Osteoblast (primary cell): ENCODE data around the gene LSM4. TPM values are rescaled to one million over a fixed set of nuclear protein-coding genes. Genes with fewer than 3 reads are reported as not detected.

ENCODE experiments used
- DNase-seq: peaks from one replicate; pipeline ENCODE4 v3.0.0; 2011; ENCODE audit warnings: low spot score, mixed read lengths; ENCODE audit not compliant: insufficient read length; ENCODE audit errors: missing footprints
- H2AFZ ChIP-seq: 2 replicates; pipeline ENCODE4 v1.6.0; 2011; ENCODE audit warnings: mild to moderate bottlenecking, low read length
- H3K27ac ChIP-seq: 2 replicates; pipeline ENCODE4 v1.5.1; 2011; ENCODE audit warnings: mild to moderate bottlenecking, low read depth, low read length, moderate library complexity
- H3K27me3 ChIP-seq: 2 replicates; pipeline ENCODE4 v1.6.0; 2012; ENCODE audit warnings: mild to moderate bottlenecking, control low read depth, inconsistent platforms, low read length, moderate library complexity; ENCODE audit not compliant: insufficient read depth
- H3K36me3 ChIP-seq: 2 replicates; pipeline ENCODE4 v1.5.1; 2011; ENCODE audit warnings: mild to moderate bottlenecking, low read length, control low read depth, moderate library complexity; ENCODE audit not compliant: insufficient read depth
- H3K4me1 ChIP-seq: 2 replicates; pipeline ENCODE4 v1.5.1; 2011; ENCODE audit warnings: mild to moderate bottlenecking, low read length, control low read depth, moderate library complexity; ENCODE audit not compliant: insufficient read depth
- H3K4me2 ChIP-seq: 2 replicates; pipeline ENCODE4 v1.6.0; 2011; ENCODE audit warnings: mild to moderate bottlenecking, low read length; ENCODE audit not compliant: insufficient read depth
- H3K4me3 ChIP-seq: fragments of 200-600 bp; sonication (generic); 3 replicates; pipeline ENCODE4 v1.5.1; 2012; ENCODE audit warnings: mild to moderate bottlenecking, low read length, inconsistent platforms; ENCODE audit not compliant: insufficient read depth
- H3K79me2 ChIP-seq: 2 replicates; pipeline ENCODE4 v1.6.0; 2012; ENCODE audit warnings: mild to moderate bottlenecking, low read length, control low read depth, inconsistent platforms; ENCODE audit not compliant: insufficient read depth
- H3K9me3 ChIP-seq: 2 replicates; pipeline ENCODE4 v1.5.1; 2011; ENCODE audit warnings: low read depth, low read length, control low read depth
- H4K20me1 ChIP-seq: 2 replicates; pipeline ENCODE4 v1.6.0; 2012; ENCODE audit warnings: mild to moderate bottlenecking, low read length, control low read depth; ENCODE audit not compliant: insufficient read depth
- CTCF ChIP-seq: IDR thresholded peaks from 2 replicates; pipeline ENCODE4 v1.5.1; 2011; ENCODE audit warnings: mild to moderate bottlenecking, low read depth, low read length, moderate library complexity; ENCODE audit errors: extremely low read depth
- total RNA-seq: library from RNA; depleted of rRNA; stranded (reverse); fragments of >200 nt; gene quantifications from 2 replicates; pipeline ENCODE4 v1.2.3, GENCODE V29; 2012

The LSM4 gene
- total RNA-seq, 1 donor = 74.6 TPM

- H3K4me1 ChIP-seq = peaks cover 17% of the 10 kb centered on the region
- DNase-seq = peak; percentile 17
- no peak for TF ChIP-seq CTCF
Observed at GRCh38 chr19:18309525-18310064, 13.3 kb downstream of the LSM4 start.

DNA sequence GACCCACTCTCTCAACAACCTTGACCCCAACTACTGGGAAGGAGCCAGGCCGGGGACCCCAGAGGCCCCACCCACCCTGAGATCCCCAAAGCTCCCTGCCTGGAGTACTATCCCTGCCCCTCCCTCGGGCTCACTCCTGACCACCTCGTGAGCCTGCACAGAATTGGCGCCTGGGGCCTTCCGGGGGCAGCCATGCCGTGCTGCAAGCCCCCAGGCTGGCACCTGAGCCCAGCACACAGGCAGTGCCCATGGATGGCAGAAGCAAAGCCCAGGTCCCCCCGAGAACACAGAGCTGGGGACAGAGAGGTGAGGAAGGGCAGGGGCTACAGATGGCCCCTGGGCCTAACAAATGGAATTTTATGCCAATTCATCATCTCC is 13.9 kb downstream of the LSM4 start:
- TF ChIP-seq CTCF = no peak
- Histone ChIP-seq H3K27me3 (no peaks in the 10 kb centered on the region), H3K36me3 (peaks cover 18% of the 10 kb centered on the region), H3K4me1 (peaks cover 23% of the 10 kb centered on the region), H3K4me3 (no peak overlapping the region), H3K27ac (no peak overlapping the region), H3K79me2 (peaks cover 7% of the 10 kb centered on the region), H2AFZ (no peak overlapping the region), H4K20me1 (no peaks in the 10 kb centered on the region), H3K9me3 (no peaks in the 10 kb centered on the region), H3K4me2 (no peak overlapping the region)
- DNase-seq = peak; percentile 47

More at GRCh38 chr19:18309525-18310064, 13.3 kb downstream of the LSM4 start:
- Histone ChIP-seq H4K20me1 (no peaks in the 10 kb centered on the region), H2AFZ (no peak overlapping the region), H3K9me3 (no peaks in the 10 kb centered on the region), H3K27me3 (no peaks in the 10 kb centered on the region), H3K79me2 (peaks cover 9% of the 10 kb centered on the region), H3K36me3 (peaks cover 22% of the 10 kb centered on the region), H3K27ac (no peak overlapping the region), H3K4me2 (no peak overlapping the region), H3K4me3 (no peak overlapping the region)

DNA sequence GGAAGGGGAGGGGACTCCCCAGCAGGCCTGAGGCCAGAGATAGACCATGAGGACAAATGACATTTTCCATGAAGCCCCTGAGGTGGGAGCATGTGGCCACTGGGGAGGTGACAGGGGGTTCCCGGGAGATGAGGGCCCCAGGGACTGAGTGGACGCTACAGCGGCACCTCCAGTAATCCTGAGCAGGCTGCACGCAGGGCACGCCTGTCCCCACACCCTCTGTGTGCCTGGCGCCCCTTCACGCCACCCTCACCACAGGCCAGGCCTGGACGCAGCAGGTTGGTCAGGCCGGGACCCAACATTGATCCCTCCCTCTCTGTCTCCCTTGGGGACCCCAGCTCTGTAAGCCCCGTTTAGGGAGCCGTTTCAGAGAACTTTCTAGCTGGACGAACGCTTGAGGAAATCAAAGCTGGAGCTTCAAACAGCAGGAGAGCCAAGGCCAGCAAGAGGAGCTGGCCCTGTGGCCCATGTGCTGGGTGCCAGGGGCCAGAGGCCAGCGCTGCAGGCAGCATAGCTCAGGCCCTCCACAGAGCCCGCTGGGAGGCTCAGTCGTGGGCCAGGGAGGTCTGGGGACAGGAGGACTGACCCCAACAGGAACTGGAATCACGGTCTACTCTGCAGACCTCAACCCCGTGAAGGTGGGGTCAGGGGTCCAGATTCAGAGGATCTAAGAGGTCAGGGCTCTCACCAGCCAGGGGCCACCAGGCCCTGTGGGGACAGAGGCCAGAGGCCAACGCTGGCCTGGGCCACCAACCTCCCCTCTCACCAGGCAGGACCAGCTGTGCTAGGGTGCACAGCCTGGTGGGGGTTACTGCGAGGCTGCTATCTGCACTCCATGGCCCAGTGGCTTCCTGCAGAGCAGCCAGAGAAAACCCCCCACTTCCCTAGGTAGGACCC is 14.6 kb downstream of the LSM4 start:
- peak; percentile 80 for DNase-seq
- H3K36me3 ChIP-seq = peaks cover 18% of the 10 kb centered on the region
- no peak overlapping the region for H3K4me3 ChIP-seq
- no peak for TF ChIP-seq CTCF
- no peak overlapping the region for H2AFZ ChIP-seq
- H3K4me1 ChIP-seq = peaks cover 25% of the 10 kb centered on the region
- no peaks in the 10 kb centered on the region for H4K20me1 ChIP-seq
- no peaks in the 10 kb centered on the region for H3K27me3 ChIP-seq
- no peak overlapping the region for H3K4me2 ChIP-seq
- no peak overlapping the region for H3K27ac ChIP-seq
- no peaks in the 10 kb centered on the region for H3K9me3 ChIP-seq
- peaks cover 7% of the 10 kb centered on the region for H3K79me2 ChIP-seq

DNA sequence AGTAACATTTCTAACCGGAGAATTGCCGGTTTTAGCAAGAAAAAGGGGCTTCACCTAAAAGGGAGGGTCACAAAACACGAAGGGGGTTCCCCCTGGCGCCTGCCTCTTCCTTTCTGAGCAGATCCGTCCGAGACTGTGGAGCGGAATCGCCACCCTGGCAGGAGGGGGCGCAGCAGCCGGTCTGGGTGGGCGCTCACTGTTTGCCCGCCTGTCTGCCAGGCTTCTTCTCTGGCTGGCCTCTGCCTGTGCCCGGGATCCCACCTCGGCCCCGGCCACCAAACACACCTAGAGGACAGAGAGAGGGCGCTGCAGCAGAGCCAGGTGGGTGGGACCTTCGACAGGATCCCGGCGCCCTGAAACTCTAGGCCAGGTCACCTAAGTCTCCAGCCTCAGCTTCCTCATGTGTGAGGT is 15.6 kb downstream of the LSM4 start:
- Histone ChIP-seq H3K9me3 (no peaks in the 10 kb centered on the region), H2AFZ (no peak overlapping the region), H3K4me1 (peaks cover 25% of the 10 kb centered on the region), H3K4me2 (no peak overlapping the region), H3K27ac (no peak overlapping the region), H3K79me2 (peaks cover 3% of the 10 kb centered on the region), H3K4me3 (no peak overlapping the region), H4K20me1 (no peaks in the 10 kb centered on the region), H3K36me3 (peaks cover 12% of the 10 kb centered on the region), H3K27me3 (no peaks in the 10 kb centered on the region)
- DNase-seq = no peak
- TF ChIP-seq CTCF = no peak
